Fibroblast of villous mesenchyme (primary cell): Measurements from ENCODE around the gene FBLIM1. TPM values are rescaled to one million over a fixed set of nuclear protein-coding genes. Genes with fewer than 3 reads are reported as not detected.

ENCODE experiments used
- DNase-seq: peaks from one replicate; pipeline ENCODE4 v3.0.0-alpha.2; 2010; ENCODE audit warnings: low read depth
- H3K4me3 ChIP-seq: 2 replicates; pipeline ENCODE4 v1.5.1; 2011; ENCODE audit warnings: low read depth, mild to moderate bottlenecking, low read length
- CTCF ChIP-seq: IDR thresholded peaks from 2 replicates; pipeline ENCODE4 v1.5.1; 2012; ENCODE audit warnings: low read depth, mild to moderate bottlenecking, low read length; ENCODE audit not compliant: insufficient read depth
- total RNA-seq: library from RNA; depleted of rRNA; stranded (reverse); fragments of >200 nt; gene quantifications from 2 replicates; pipeline ENCODE4 v1.2.3, GENCODE V29; 2012

The FBLIM1 gene
- total RNA-seq, 1 donor, result 188 TPM

GRCh38 chr1:15739259-15739658, 19.3 kb upstream of the FBLIM1 start:
- no peak overlapping the region for H3K4me3 ChIP-seq
- DNase-seq, result no peak
- no peak for TF ChIP-seq CTCF

- no peak for DNase-seq
- no peak overlapping the region for H3K4me3 ChIP-seq
- peak; percentile 11 for TF ChIP-seq CTCF
These were observed 18.9 kb upstream of the FBLIM1 start for GRCh38 chr1:15739745-15740144.

GRCh38 chr1:15740924-15741850, 17.4 kb upstream of the FBLIM1 start:
- peak; percentile 89 for TF ChIP-seq CTCF
- H3K4me3 ChIP-seq, result no peak overlapping the region
- peak; percentile 68 for DNase-seq

- no peak for DNase-seq
- no peak for TF ChIP-seq CTCF
- H3K4me3 ChIP-seq, result no peak within 1 kb of the TSS
These were observed 16.2 kb upstream of the FBLIM1 start, which contains the start of gene TMEM82 for GRCh38 chr1:15742339-15742801. TSS of gene TMEM82 (plus strand) at chr1:15742499. CDS start at chr1:15742560, 61 bp downstream.

GRCh38 chr1:15744122-15744679, 14.4 kb upstream of the FBLIM1 start:
- no peak for DNase-seq
- TF ChIP-seq CTCF, result no peak
- H3K4me3 ChIP-seq, result no peak overlapping the region

GRCh38 chr1:15747378-15747777, 11.2 kb upstream of the FBLIM1 start:
- no peak for DNase-seq
- H3K4me3 ChIP-seq, result no peak overlapping the region
- no peak for TF ChIP-seq CTCF
